Panc1 (cell line): Measurements from ENCODE around the gene OARD1. TPM values are rescaled to one million over a fixed set of nuclear protein-coding genes. Genes with fewer than 3 reads are reported as not detected.

Experiments used
- ATAC-seq: fragments of 200-7000 bp; cut with Tn5 transposase; 2 replicates; pipeline ENCODE4 v1.9.1; 2020; ENCODE audit warnings: mild to moderate bottlenecking, moderate library complexity
- BruUV-seq: library from RNA; stranded (reverse); fragments of 400-500 nt; replicated peaks from 2 replicates; lab custom pipeline; 2021; lab: Mats Ljungman, UMichigan
- CTCF ChIA-PET: fragments of 300-600 bp; sonication (Branson Sonifier 250); formaldehyde crosslinking; loops from one replicate; lab custom pipeline; 2022; ENCODE audit warnings: antibody characterized with exemption; lab: Charles Lee
- POLR2A ChIA-PET: fragments of 300-600 bp; sonication (Branson Sonifier 250); formaldehyde crosslinking; loops from one replicate; lab custom pipeline; 2022; ENCODE audit warnings: antibody characterized with exemption; lab: Charles Lee
- DNase-seq: peaks from one replicate; pipeline ENCODE4 v3.0.0-alpha.2; 2010; ENCODE audit warnings: low read depth, low spot score
- H3K27ac ChIP-seq: 2 replicates; pipeline ENCODE4 v1.5.1; 2011; ENCODE audit warnings: mild to moderate bottlenecking, low read length, inconsistent platforms
- H3K27me3 ChIP-seq: fragments of 200-500 bp; sonication (Bioruptor generic); 2 replicates; pipeline ENCODE4 v1.6.0; 2014; ENCODE audit warnings: low read length, inconsistent platforms; ENCODE audit not compliant: control insufficient read depth, insufficient read depth
- H3K36me3 ChIP-seq: fragments of 200-500 bp; sonication (Bioruptor generic); 2 replicates; pipeline ENCODE4 v1.5.1; 2014; ENCODE audit warnings: inconsistent platforms, mild to moderate bottlenecking, low read length, moderate library complexity; ENCODE audit not compliant: control insufficient read depth, insufficient read depth
- H3K4me1 ChIP-seq: 2 replicates; pipeline ENCODE4 v1.5.1; 2011; ENCODE audit warnings: inconsistent platforms, mild to moderate bottlenecking, low read length, moderate library complexity; ENCODE audit not compliant: control insufficient read depth, insufficient read depth
- H3K4me3 ChIP-seq, 2 experiments: 2 replicates each; pipeline ENCODE4 v1.5.1; 2011 to 2012; ENCODE audit warnings: low read depth in 2 of 2, low read length in 2 of 2, mild to moderate bottlenecking in 2 of 2, inconsistent platforms in 1 of 2, moderate library complexity in 1 of 2
- H3K9me3 ChIP-seq: fragments of 200-500 bp; sonication (Bioruptor generic); 2 replicates; pipeline ENCODE4 v1.5.1; 2014; ENCODE audit warnings: low read depth, mild to moderate bottlenecking, inconsistent platforms, low read length, moderate library complexity; ENCODE audit not compliant: control insufficient read depth, insufficient read depth
- POLR2AphosphoS5 ChIP-seq: IDR thresholded peaks from 2 replicates; pipeline ENCODE4 v1.6.1; 2012; ENCODE audit warnings: mild to moderate bottlenecking, low read depth, low read length, moderate library complexity
- SIN3A ChIP-seq: IDR thresholded peaks from 2 replicates; pipeline ENCODE4 v1.6.1; 2012; ENCODE audit warnings: low read depth, mild to moderate bottlenecking, low read length, moderate library complexity, borderline replicate concordance; ENCODE audit not compliant: insufficient read depth
- TCF7L2 ChIP-seq: IDR thresholded peaks from 2 replicates; pipeline ENCODE4 v1.6.1; 2011; ENCODE audit warnings: mild to moderate bottlenecking, low read depth, low read length, inconsistent platforms
- in situ Hi-C: cut with HindIII; loops from 2 replicates; pipeline ENCODE4 v1.10.0; 2016; ENCODE audit warnings: low sequenced_read_pairs, low pct_unique_long_range_greater_than_20kb
- intact Hi-C: fragments of 100-400 bp; cut with micrococcal nuclease; formaldehyde crosslinking; loops from one replicate; pipeline ENCODE4 v1.10.0; 2022; ENCODE audit not compliant: unreplicated experiment
- total RNA-seq: library from RNA; stranded (reverse); gene quantifications from one replicate; pipeline ENCODE4 v1.2.1, GENCODE V29; 2021; ENCODE audit not compliant: unreplicated experiment
- TF ChIP-seq, protein P1 (sequence below), 2 experiments: IDR thresholded peaks; 2 replicates each; pipeline ENCODE4 v1.6.1; 2011 to 2012; ENCODE audit warnings: low read depth in 2 of 2, control low read depth in 1 of 2, low read length in 1 of 2, mild to moderate bottlenecking in 1 of 2, moderate library complexity in 1 of 2; ENCODE audit not compliant: insufficient read depth in 1 of 2
- TF ChIP-seq, protein P2 (sequence below): fragments of 450-650 bp; IDR thresholded peaks from 2 replicates; pipeline ENCODE4 v1.5.1; 2017; ENCODE audit warnings: mild to moderate bottlenecking

Gene OARD1
- total RNA-seq, 1 experiment from 2014 or later: 18.2 TPM

DNA sequence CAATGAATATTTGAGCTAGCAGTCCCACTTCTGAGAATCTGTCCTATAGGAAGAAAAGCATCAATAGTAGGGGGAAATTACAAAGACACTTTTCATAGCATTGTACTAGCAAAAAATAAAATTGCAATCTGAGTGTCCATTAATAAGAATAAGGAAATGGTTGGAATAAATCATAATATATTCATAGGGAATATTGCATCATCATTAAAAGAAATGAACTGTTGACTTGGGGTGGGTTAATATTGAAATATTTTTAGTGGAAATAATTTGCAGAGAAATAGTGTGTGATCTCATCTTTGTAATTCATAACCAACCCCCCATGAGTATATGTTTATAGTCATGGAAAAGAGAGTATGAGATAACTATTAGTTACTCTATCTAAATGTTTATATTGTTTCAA lies 13.0 kb upstream of the OARD1 start:
- no peak for DNase-seq
- in situ Hi-C loops: no loop called here

DNA sequence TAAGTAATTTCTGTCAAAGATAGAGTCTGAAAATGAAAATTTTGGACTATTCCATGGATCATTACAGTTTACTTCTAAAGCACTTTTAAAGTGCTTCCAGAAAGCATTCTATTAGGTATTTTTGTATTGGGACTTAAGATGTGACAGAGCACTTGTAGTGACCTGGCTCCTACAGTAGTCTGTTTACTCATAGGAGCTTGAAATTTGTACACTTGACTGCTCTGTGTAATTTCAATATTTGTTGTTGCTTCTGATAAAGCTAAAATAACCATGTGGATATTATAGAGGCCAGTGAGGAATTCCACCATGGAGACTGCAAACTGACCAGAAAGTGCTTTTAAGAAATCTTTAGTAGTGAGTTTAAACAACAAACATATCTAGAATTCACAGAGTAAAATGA lies 10.9 kb upstream of the OARD1 start:
- intact Hi-C loops (no loop called here), in situ Hi-C loops (no loop called here)
- no peak overlapping the region for H3K27ac ChIP-seq
- peaks cover 42% of the 10 kb centered on the region for H3K36me3 ChIP-seq
- no TSS peak for BruUV-seq
- H3K27me3 ChIP-seq: no peaks in the 10 kb centered on the region
- DNase-seq (no peak), ATAC-seq (no peak)
- ChIA-PET CTCF (no interaction called here), POLR2A (no interaction called here)
- H3K9me3 ChIP-seq: no peaks in the 10 kb centered on the region
- TF ChIP-seq, protein P1, sequence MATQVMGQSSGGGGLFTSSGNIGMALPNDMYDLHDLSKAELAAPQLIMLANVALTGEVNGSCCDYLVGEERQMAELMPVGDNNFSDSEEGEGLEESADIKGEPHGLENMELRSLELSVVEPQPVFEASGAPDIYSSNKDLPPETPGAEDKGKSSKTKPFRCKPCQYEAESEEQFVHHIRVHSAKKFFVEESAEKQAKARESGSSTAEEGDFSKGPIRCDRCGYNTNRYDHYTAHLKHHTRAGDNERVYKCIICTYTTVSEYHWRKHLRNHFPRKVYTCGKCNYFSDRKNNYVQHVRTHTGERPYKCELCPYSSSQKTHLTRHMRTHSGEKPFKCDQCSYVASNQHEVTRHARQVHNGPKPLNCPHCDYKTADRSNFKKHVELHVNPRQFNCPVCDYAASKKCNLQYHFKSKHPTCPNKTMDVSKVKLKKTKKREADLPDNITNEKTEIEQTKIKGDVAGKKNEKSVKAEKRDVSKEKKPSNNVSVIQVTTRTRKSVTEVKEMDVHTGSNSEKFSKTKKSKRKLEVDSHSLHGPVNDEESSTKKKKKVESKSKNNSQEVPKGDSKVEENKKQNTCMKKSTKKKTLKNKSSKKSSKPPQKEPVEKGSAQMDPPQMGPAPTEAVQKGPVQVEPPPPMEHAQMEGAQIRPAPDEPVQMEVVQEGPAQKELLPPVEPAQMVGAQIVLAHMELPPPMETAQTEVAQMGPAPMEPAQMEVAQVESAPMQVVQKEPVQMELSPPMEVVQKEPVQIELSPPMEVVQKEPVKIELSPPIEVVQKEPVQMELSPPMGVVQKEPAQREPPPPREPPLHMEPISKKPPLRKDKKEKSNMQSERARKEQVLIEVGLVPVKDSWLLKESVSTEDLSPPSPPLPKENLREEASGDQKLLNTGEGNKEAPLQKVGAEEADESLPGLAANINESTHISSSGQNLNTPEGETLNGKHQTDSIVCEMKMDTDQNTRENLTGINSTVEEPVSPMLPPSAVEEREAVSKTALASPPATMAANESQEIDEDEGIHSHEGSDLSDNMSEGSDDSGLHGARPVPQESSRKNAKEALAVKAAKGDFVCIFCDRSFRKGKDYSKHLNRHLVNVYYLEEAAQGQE (IDR thresholded peaks at IDR 0.05; ENCODE audit: insufficient read depth in 1 of 2, low read depth in 2 of 2, low read length in 1 of 2): no peak
- TF ChIP-seq TCF7L2 (no peak), SIN3A (no peak)
- TF ChIP-seq, protein P2, sequence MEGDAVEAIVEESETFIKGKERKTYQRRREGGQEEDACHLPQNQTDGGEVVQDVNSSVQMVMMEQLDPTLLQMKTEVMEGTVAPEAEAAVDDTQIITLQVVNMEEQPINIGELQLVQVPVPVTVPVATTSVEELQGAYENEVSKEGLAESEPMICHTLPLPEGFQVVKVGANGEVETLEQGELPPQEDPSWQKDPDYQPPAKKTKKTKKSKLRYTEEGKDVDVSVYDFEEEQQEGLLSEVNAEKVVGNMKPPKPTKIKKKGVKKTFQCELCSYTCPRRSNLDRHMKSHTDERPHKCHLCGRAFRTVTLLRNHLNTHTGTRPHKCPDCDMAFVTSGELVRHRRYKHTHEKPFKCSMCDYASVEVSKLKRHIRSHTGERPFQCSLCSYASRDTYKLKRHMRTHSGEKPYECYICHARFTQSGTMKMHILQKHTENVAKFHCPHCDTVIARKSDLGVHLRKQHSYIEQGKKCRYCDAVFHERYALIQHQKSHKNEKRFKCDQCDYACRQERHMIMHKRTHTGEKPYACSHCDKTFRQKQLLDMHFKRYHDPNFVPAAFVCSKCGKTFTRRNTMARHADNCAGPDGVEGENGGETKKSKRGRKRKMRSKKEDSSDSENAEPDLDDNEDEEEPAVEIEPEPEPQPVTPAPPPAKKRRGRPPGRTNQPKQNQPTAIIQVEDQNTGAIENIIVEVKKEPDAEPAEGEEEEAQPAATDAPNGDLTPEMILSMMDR: no peak
- no peak overlapping the region for H3K4me3 ChIP-seq
- no peaks in the 10 kb centered on the region for H3K4me1 ChIP-seq

More for the DNA sequence above, 13.0 kb upstream of the OARD1 start:
- POLR2A ChIA-PET: no interaction called here
- TF ChIP-seq TCF7L2 (no peak), POLR2AphosphoS5 (no peak), SIN3A (no peak)
- TF ChIP-seq, protein P1 (IDR thresholded peaks at IDR 0.05; ENCODE audit: insufficient read depth in 1 of 2, low read depth in 2 of 2, low read length in 1 of 2): no peak
- TF ChIP-seq, protein P2: no peak
- intact Hi-C loops: no loop called here
- Histone ChIP-seq H3K27ac (no peak overlapping the region), H3K27me3 (no peaks in the 10 kb centered on the region), H3K4me1 (no peaks in the 10 kb centered on the region), H3K9me3 (no peaks in the 10 kb centered on the region), H3K4me3 (no peak overlapping the region), H3K36me3 (peaks cover 32% of the 10 kb centered on the region)
- no peak for ATAC-seq
- CTCF ChIA-PET: no interaction called here
- no TSS peak for BruUV-seq
